Measurements from ENCODE around the gene MBD3L2B.
"Not testable (repeated sequence)": the region's sequence is repeated elsewhere in the genome, so short reads cannot be mapped to it uniquely, and the experiment has no call there.

Gene MBD3L2B

DNA sequence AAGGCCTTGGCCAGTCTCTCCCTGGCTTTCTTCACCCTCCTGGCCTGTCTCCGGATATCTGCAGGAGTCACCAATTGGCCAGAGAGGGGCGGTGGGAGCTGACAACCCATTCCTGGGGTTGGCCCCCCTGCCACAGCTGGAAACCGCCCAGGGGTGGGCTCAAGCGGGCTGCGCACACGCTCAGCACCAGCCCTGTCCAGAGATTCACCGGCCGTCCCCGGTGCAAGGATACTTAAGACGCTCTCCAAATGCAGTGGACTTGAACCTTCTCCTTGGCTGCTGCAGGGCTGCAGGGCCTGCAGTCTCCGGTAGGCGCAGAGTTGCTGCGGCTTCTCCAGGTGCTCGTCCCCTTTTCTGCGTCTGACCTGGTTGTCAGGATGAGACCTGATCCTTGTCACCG lies 35.1 kb upstream of the MBD3L2B start:
- not testable (repeated sequence) for H3K4me3 ChIP-seq (ENCODE audit: low read depth in 1 of 5, low read length in 5 of 5); H3K4me1 ChIP-seq (ENCODE audit: control insufficient read depth in 5 of 5, insufficient read depth in 5 of 5, low read length in 5 of 5); H3K27me3 ChIP-seq (ENCODE audit: control insufficient read depth in 5 of 5, insufficient read depth in 4 of 5, low read length in 5 of 5); H3K9me3 ChIP-seq (ENCODE audit: control insufficient read depth in 5 of 5, low read length in 5 of 5); H3K27ac ChIP-seq (ENCODE audit: low read depth, low read length); H3K9ac ChIP-seq (ENCODE audit: low read length in 5 of 5); H3K36me3 ChIP-seq (ENCODE audit: control insufficient read depth in 5 of 5, insufficient read depth in 5 of 5, low read length in 5 of 5)

DNA sequence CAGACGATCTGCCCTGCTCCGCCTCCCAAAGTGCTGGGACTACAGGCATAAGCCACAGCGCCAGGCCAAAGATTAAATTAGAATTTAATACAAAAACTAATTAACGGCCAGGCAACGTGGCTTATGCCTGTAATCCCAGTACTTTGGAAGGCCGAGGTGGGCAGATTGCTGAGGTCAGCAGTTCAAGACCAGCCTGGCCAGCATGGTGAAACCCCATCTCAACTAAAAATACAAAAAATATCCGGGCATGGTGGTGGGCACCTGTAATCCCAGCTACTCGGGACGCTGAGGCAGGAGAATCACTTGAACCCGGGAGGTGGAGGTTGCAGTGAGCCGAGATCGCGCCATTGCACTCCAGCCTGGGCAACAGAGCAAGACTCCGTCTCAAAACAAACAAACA lies 34.4 kb upstream of the MBD3L2B start:
- not testable (repeated sequence) for H3K9ac ChIP-seq (ENCODE audit: low read length in 5 of 5); H3K9me3 ChIP-seq (ENCODE audit: control insufficient read depth in 5 of 5, low read length in 5 of 5); H3K27ac ChIP-seq (ENCODE audit: low read depth, low read length); H3K4me1 ChIP-seq (ENCODE audit: control insufficient read depth in 5 of 5, insufficient read depth in 5 of 5, low read length in 5 of 5); H3K27me3 ChIP-seq (ENCODE audit: control insufficient read depth in 5 of 5, insufficient read depth in 4 of 5, low read length in 5 of 5); H3K36me3 ChIP-seq (ENCODE audit: control insufficient read depth in 5 of 5, insufficient read depth in 5 of 5, low read length in 5 of 5); H3K4me3 ChIP-seq (ENCODE audit: low read depth in 1 of 5, low read length in 5 of 5)

DNA sequence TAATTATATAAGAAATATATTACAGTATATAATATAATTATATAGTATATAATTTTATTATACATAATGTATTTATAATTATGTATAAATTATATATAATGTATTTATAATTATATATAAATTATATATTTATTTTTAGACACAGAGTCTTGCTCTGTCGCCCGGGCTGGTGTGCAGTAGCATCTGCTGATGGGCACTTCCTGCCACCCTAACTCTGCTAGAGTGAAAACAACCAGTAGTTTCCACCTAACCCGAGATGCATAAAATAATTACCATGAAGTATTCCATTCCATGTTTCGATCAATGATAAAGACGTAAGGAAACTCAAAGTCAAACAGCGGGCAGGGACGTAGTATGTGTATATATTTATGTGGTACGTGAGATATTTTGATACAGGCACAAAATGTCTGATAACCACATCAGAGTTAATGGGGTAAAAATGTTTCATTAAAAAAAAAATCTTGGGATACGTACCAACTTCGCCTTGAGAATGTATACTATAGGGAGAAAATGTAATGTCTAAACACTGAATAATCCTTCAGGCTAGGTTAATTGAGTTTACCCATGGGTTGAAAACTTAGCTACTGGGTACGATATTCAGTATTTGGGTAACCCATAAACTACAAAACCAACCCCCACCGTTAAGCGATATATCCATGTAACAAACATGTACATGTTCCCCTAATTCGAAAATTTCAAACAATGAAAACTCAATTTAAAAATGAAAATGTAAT lies 33.6 kb upstream of the MBD3L2B start:
- H3K36me3 ChIP-seq (ENCODE audit: control insufficient read depth in 5 of 5, insufficient read depth in 5 of 5, low read length in 5 of 5); H3K9ac ChIP-seq (ENCODE audit: low read length in 5 of 5); H3K9me3 ChIP-seq (ENCODE audit: control insufficient read depth in 5 of 5, low read length in 5 of 5); H3K27me3 ChIP-seq (ENCODE audit: control insufficient read depth in 5 of 5, insufficient read depth in 4 of 5, low read length in 5 of 5); H3K4me1 ChIP-seq (ENCODE audit: control insufficient read depth in 5 of 5, insufficient read depth in 5 of 5, low read length in 5 of 5); H3K27ac ChIP-seq (ENCODE audit: low read depth, low read length); H3K4me3 ChIP-seq (ENCODE audit: low read depth in 1 of 5, low read length in 5 of 5): not testable (repeated sequence)

DNA sequence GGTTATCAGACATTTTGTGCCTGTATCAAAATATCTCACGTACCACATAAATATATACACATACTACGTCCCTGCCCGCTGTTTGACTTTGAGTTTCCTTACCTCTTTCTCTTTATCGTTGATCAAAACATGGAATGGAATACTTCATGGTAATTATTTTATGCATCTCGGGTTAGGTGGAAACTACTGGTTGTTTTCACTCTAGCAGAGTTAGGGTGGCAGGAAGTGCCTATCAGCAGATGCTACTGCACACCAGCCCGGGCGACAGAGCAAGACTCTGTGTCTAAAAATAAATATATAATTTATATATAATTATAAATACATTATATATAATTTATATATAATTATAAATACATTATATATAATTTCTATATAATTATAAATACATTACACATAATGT lies 31.7 kb upstream of the MBD3L2B start:
- H3K9ac ChIP-seq (ENCODE audit: low read length in 5 of 5); H3K36me3 ChIP-seq (ENCODE audit: control insufficient read depth in 5 of 5, insufficient read depth in 5 of 5, low read length in 5 of 5); H3K4me1 ChIP-seq (ENCODE audit: control insufficient read depth in 5 of 5, insufficient read depth in 5 of 5, low read length in 5 of 5): not testable (repeated sequence)

DNA sequence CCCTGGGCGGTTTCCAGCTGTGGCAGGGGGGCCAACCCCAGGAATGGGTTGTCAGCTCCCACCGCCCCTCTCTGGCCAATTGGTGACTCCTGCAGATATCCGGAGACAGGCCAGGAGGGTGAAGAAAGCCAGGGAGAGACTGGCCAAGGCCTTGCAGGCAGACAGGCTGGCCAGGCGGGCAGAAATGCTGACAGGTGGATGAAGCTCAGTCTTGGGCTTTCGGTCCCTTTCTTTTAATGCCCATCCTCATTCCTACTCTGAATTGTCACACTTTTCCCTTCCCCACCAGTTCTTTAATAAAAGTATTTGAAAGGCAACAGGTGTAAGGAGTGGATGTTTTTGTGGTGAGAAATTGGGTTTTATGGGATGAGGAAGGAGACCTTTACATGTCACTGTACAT lies 30.2 kb upstream of the MBD3L2B start:
- H3K27me3 ChIP-seq (ENCODE audit: control insufficient read depth in 5 of 5, insufficient read depth in 4 of 5, low read length in 5 of 5); H3K4me3 ChIP-seq (ENCODE audit: low read depth in 1 of 5, low read length in 5 of 5); H3K9ac ChIP-seq (ENCODE audit: low read length in 5 of 5); H3K27ac ChIP-seq (ENCODE audit: low read depth, low read length); H3K9me3 ChIP-seq (ENCODE audit: control insufficient read depth in 5 of 5, low read length in 5 of 5); H3K36me3 ChIP-seq (ENCODE audit: control insufficient read depth in 5 of 5, insufficient read depth in 5 of 5, low read length in 5 of 5); H3K4me1 ChIP-seq (ENCODE audit: control insufficient read depth in 5 of 5, insufficient read depth in 5 of 5, low read length in 5 of 5): not testable (repeated sequence)

More for the DNA sequence above, 31.7 kb upstream of the MBD3L2B start:
- H3K4me3 ChIP-seq (ENCODE audit: low read depth in 1 of 5, low read length in 5 of 5); H3K9me3 ChIP-seq (ENCODE audit: control insufficient read depth in 5 of 5, low read length in 5 of 5); H3K27me3 ChIP-seq (ENCODE audit: control insufficient read depth in 5 of 5, insufficient read depth in 4 of 5, low read length in 5 of 5); H3K27ac ChIP-seq (ENCODE audit: low read depth, low read length): not testable (repeated sequence)

DNA sequence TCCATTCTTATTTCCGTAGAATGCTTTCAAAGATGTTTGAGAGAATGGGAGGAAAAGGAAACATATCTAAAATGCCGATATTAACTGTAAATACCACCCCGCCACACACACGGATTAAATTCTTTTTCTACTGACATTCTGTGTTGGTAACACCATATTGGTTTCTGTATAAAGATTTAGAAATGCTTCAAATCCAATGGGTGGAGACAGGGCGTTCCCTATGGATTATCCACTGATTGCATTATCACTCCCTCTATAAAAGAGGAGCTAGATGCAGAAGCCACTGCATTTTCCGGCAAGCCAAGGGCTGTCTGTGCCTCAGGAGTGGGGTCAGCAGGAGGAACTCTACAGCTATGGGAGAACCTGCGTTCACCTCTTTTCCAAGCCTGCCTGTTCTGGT lies 27.8 kb upstream of the MBD3L2B start, which contains the start of gene MBD3L2:
Gene MBD3L2 (plus strand): TSS at position 301 of the 400 bp plus-strand sequence. CDS start 53 bp downstream, at position 354.
- H3K27ac ChIP-seq (ENCODE audit: low read depth, low read length); H3K27me3 ChIP-seq (ENCODE audit: control insufficient read depth in 5 of 5, insufficient read depth in 4 of 5, low read length in 5 of 5); H3K36me3 ChIP-seq (ENCODE audit: control insufficient read depth in 5 of 5, insufficient read depth in 5 of 5, low read length in 5 of 5); H3K4me1 ChIP-seq (ENCODE audit: control insufficient read depth in 5 of 5, insufficient read depth in 5 of 5, low read length in 5 of 5); H3K9me3 ChIP-seq (ENCODE audit: control insufficient read depth in 5 of 5, low read length in 5 of 5); H3K9ac ChIP-seq (ENCODE audit: low read length in 5 of 5); H3K4me3 ChIP-seq (ENCODE audit: low read depth in 1 of 5, low read length in 5 of 5): not testable (repeated sequence)

DNA sequence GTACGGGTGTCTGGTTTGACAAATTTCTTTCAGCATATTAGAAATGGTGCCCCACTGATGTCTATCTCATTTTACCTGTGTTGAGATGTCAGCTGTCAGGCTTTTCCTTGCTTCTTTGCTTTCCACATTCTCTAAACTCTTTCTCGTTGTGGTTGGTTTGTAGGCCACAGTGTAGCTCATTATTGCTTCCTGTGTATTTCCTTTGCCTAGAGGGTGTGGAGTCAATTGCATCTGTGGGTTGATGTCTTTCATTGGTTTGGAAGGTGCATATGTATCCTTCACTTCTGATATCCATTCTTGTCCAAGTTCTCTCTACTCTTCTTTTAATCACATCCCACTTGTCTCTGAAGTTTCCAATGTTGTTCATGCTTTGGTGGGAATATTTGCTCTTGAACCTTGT lies 20.3 kb upstream of the MBD3L2B start:
- H3K27ac ChIP-seq (ENCODE audit: low read depth, low read length); H3K9me3 ChIP-seq (ENCODE audit: control insufficient read depth in 5 of 5, low read length in 5 of 5); H3K4me3 ChIP-seq (ENCODE audit: low read depth in 1 of 5, low read length in 5 of 5); H3K27me3 ChIP-seq (ENCODE audit: control insufficient read depth in 5 of 5, insufficient read depth in 4 of 5, low read length in 5 of 5); H3K9ac ChIP-seq (ENCODE audit: low read length in 5 of 5); H3K36me3 ChIP-seq (ENCODE audit: control insufficient read depth in 5 of 5, insufficient read depth in 5 of 5, low read length in 5 of 5); H3K4me1 ChIP-seq (ENCODE audit: control insufficient read depth in 5 of 5, insufficient read depth in 5 of 5, low read length in 5 of 5): not testable (repeated sequence)

DNA sequence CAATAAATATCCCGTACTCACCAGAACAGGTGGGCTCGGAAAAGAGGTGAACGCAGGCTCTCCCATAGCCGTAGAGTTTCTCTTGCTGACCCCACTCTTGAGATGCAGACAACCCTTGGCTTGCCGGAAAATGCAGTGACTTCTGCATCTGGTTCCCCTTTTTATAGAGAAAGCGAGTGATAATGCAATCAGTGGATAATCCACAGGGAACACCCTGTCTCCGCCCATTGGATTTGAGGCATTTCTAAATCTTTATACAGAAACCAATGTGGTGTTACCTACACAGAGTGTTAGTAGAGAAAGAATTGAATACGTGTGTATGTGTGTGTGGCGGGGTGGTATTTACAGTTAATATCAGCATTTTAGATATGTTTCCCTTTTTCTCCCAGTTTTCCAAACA lies 18.8 kb upstream of the MBD3L2B start, which contains the start of gene MBD3L4:
Gene MBD3L4 (minus strand): TSS at position 101 of the 400 bp plus-strand sequence. CDS start 35 bp downstream, at position 66.
- not testable (repeated sequence) for H3K4me1 ChIP-seq (ENCODE audit: control insufficient read depth in 5 of 5, insufficient read depth in 5 of 5, low read length in 5 of 5); H3K27me3 ChIP-seq (ENCODE audit: control insufficient read depth in 5 of 5, insufficient read depth in 4 of 5, low read length in 5 of 5); H3K4me3 ChIP-seq (ENCODE audit: low read depth in 1 of 5, low read length in 5 of 5); H3K9ac ChIP-seq (ENCODE audit: low read length in 5 of 5); H3K36me3 ChIP-seq (ENCODE audit: control insufficient read depth in 5 of 5, insufficient read depth in 5 of 5, low read length in 5 of 5); H3K27ac ChIP-seq (ENCODE audit: low read depth, low read length); H3K9me3 ChIP-seq (ENCODE audit: control insufficient read depth in 5 of 5, low read length in 5 of 5)

DNA sequence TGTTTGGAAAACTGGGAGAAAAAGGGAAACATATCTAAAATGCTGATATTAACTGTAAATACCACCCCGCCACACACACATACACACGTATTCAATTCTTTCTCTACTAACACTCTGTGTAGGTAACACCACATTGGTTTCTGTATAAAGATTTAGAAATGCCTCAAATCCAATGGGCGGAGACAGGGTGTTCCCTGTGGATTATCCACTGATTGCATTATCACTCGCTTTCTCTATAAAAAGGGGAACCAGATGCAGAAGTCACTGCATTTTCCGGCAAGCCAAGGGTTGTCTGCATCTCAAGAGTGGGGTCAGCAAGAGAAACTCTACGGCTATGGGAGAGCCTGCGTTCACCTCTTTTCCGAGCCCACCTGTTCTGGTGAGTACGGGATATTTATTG lies 9.0 kb upstream of the MBD3L2B start, which contains the start of gene MBD3L5:
Gene MBD3L5 (plus strand): TSS at position 301 of the 400 bp plus-strand sequence. CDS start 34 bp downstream, at position 335.
- H3K36me3 ChIP-seq (ENCODE audit: control insufficient read depth in 5 of 5, insufficient read depth in 5 of 5, low read length in 5 of 5); H3K9me3 ChIP-seq (ENCODE audit: control insufficient read depth in 5 of 5, low read length in 5 of 5); H3K27ac ChIP-seq (ENCODE audit: low read depth, low read length); H3K9ac ChIP-seq (ENCODE audit: low read length in 5 of 5); H3K4me3 ChIP-seq (ENCODE audit: low read depth in 1 of 5, low read length in 5 of 5); H3K4me1 ChIP-seq (ENCODE audit: control insufficient read depth in 5 of 5, insufficient read depth in 5 of 5, low read length in 5 of 5); H3K27me3 ChIP-seq (ENCODE audit: control insufficient read depth in 5 of 5, insufficient read depth in 4 of 5, low read length in 5 of 5): not testable (repeated sequence)

DNA sequence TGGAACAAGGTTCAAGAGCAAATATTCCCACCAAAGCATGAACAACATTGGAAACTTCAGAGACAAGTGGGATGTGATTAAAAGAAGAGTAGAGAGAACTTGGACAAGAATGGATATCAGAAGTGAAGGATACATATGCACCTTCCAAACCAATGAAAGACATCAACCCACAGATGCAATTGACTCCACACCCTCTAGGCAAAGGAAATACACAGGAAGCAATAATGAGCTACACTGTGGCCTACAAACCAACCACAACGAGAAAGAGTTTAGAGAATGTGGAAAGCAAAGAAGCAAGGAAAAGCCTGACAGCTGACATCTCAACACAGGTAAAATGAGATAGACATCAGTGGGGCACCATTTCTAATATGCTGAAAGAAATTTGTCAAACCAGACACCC lies 7.6 kb upstream of the MBD3L2B start:
- not testable (repeated sequence) for H3K27ac ChIP-seq (ENCODE audit: low read depth, low read length); H3K4me3 ChIP-seq (ENCODE audit: low read depth in 1 of 5, low read length in 5 of 5); H3K4me1 ChIP-seq (ENCODE audit: control insufficient read depth in 5 of 5, insufficient read depth in 5 of 5, low read length in 5 of 5); H3K9ac ChIP-seq (ENCODE audit: low read length in 5 of 5); H3K36me3 ChIP-seq (ENCODE audit: control insufficient read depth in 5 of 5, insufficient read depth in 5 of 5, low read length in 5 of 5); H3K9me3 ChIP-seq (ENCODE audit: control insufficient read depth in 5 of 5, low read length in 5 of 5); H3K27me3 ChIP-seq (ENCODE audit: control insufficient read depth in 5 of 5, insufficient read depth in 4 of 5, low read length in 5 of 5)
